Measurements from ENCODE around the gene COP1. TPM values are rescaled to one million over a fixed set of nuclear protein-coding genes. Genes with fewer than 3 reads are reported as not detected.

Gene COP1
- 72.8 TPM for total RNA-seq (2013)
- polyA plus RNA-seq (10 to 100 TPM; 44.0 to 74.2 (median 68.6) TPM), polyA minus RNA-seq (36.2 and 40.8 TPM in 2 replicates), total RNA-seq (71.9 to 169 (median 109) reads per million in 11 experiments)

DNA sequence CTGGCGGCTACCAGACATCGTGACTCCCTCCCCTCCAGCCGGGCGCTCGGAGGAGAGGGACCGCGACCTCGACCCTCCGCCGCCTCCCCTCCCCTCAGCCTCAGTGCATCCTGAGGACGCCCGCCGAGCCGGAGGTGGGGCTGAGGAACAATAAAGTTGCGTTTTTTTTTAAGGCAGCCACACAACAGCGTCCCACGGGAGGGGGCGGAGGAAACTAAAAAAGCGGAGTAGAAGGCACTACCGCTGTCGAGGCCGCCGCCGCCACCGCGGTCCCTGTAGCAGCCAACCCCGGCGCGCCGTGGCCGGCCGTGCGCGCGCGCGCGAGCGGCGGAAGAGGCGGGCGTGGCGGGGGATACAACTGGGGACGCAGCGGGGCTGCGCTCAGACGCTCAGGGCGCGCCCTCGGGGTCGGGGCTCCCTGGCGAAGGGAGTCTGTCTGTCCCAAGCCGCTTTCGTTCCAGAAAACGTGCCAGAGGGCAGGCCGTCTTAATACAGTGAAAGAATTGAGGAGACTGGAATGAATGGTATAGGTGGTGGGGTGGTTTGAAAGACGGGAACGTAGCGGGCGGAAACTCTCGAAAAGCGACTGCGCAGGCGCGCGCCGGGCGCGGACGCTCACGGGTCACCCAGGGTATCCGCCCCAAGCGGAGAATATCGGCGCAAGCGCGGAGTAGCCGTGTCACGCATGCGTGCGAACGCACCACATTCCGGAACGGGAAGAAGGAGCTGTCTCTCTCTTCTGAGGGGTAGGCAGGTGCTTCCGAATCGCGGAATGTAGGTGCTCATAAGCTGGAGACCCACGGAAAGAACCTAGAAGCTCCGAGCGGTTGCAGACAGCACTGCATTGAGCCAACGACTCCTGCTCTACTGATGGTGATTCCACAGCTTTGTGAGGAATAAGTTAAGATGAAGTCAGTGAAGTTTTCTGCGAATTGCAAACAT, at the start of gene COP1:
Gene COP1, minus strand, starts transcription at position 326 of the 942 bp plus-strand sequence. Its CDS starts 308 bp downstream, at position 18.
- H3K36me3 Mint-ChIP-seq = peaks cover 0 to 2% of the 10 kb centered on the region in 2 donors

More for the DNA sequence above, at the start of gene COP1:
- H3K27me3 Mint-ChIP-seq (ENCODE audit: low read depth in 3 of 3) = peaks cover 0 to 1% (median 0%) of the 10 kb centered on the region in 3 donors
- H3K9ac ChIP-seq (ENCODE audit: insufficient read depth, low read length, poor library complexity, severe bottlenecking) = peak within 1 kb of the TSS; percentile 97
- H3K27ac Mint-ChIP-seq = peak within 1 kb of the TSS; percentile 97 to 99 (median 99)
- H3K4me3 Mint-ChIP-seq = peak within 1 kb of the TSS; percentile 94 to 99
- no peaks in the 10 kb centered on the region for H3K9me3 Mint-ChIP-seq
- H3K36me3 ChIP-seq (replicated peaks in 1 of 2; ENCODE audit: control insufficient read depth in 1 of 2, insufficient read depth in 2 of 2, low read length in 2 of 2) = no peaks in the 10 kb centered on the region
- H3K79me2 ChIP-seq (ENCODE audit: insufficient read depth, low read length) = peaks cover 74% of the 10 kb centered on the region
- H3K4me3 ChIP-seq (replicated peaks in 1 of 3; ENCODE audit: low read depth in 2 of 3, low read length in 3 of 3) = peak within 1 kb of the TSS; percentile 76 to 96 (median 93)
- WGBS (ENCODE audit: insufficient coverage) = under 1% methylated on average over 75 of the region's 92 CpGs
- H3K27me3 ChIP-seq (ENCODE audit: control insufficient read depth in 2 of 2, insufficient read depth in 2 of 2, low read length in 2 of 2) = no peaks in the 10 kb centered on the region
- TF ChIP-seq CTCF (IDR thresholded peaks at IDR 0.05) = no peak
- intact Hi-C loops (cut with micrococcal nuclease) = no loop called here
- peaks cover 69% of the 10 kb centered on the region for H3K4me1 Mint-ChIP-seq
- DNase-seq = peak; percentile 97 to 98 (median 98)
- H3K4me2 ChIP-seq (replicated peaks; ENCODE audit: extremely low read depth, low read length, poor library complexity, severe bottlenecking) = peak within 1 kb of the TSS; percentile 91
- no peaks in the 10 kb centered on the region for H3K9me3 ChIP-seq (replicated peaks in 1 of 2; ENCODE audit: control insufficient read depth in 1 of 2, insufficient read depth in 1 of 2, low read length in 2 of 2)
- peaks cover 39% of the 10 kb centered on the region for H4K20me1 ChIP-seq (ENCODE audit: insufficient read depth, low read length)
- peaks cover 45 to 69% of the 10 kb centered on the region in 2 donors for H3K4me1 ChIP-seq (ENCODE audit: control insufficient read depth in 1 of 2, insufficient read depth in 2 of 2, low read length in 2 of 2)
- H2AFZ ChIP-seq (ENCODE audit: insufficient read depth, low read depth, low read length, poor library complexity, severe bottlenecking) = peak within 1 kb of the TSS; percentile 89
- H3K27ac ChIP-seq (ENCODE audit: low read depth in 1 of 2, low read length in 2 of 2) = peak within 1 kb of the TSS; percentile 97

Data from CD14-positive monocyte (primary cell).